SH-SY5Y (cell line): ENCODE measurements around the gene SPSB1.

ENCODE experiments used
- GATA2 ChIP-seq: IDR thresholded peaks from 2 replicates; pipeline ENCODE4 v1.6.1; 2011; ENCODE audit warnings: mild to moderate bottlenecking, low read depth, low read length
- GATA3 ChIP-seq: IDR thresholded peaks from 2 replicates; pipeline ENCODE4 v1.6.1; 2011; ENCODE audit warnings: low read depth, mild to moderate bottlenecking, low read length, moderate library complexity

DNA sequence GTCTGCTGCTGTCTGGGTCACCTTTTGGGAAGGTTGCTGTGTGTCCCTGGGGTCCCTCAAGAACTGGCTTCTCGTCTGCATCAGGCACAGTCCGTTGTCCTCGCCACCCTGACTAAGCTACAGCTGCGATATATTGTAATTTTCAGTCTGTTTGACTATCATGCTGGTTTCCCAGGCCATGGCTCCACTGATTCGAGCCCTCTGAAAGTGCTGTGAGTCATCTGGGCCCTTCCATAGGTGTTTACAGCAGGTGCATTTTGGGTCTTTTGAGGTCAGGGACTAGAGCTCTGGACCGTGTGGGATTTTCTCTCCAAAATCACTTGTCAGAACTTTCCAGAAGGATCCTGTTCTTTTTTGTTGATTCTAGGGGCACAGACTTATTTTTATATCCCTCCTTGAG lies 52.8 kb downstream of the SPSB1 start:
- TF ChIP-seq GATA2, result no peak
- no peak for TF ChIP-seq GATA3
